Measurements from ENCODE around the gene ZNRF4.
A peak's percentile ranks its signal among the peaks of the same experiment; 100 is the strongest.

Gene ZNRF4

GRCh38 chr19:5432687-5433086, 22.5 kb upstream of the ZNRF4 start (continued):
- TF ChIP-seq ZNF555 (tag by site-specific recombination; conservative IDR thresholded peaks at IDR 0.05) (no peak), ZNF791 (tag by site-specific recombination; IDR thresholded peaks at IDR 0.05) (no peak)

DNA sequence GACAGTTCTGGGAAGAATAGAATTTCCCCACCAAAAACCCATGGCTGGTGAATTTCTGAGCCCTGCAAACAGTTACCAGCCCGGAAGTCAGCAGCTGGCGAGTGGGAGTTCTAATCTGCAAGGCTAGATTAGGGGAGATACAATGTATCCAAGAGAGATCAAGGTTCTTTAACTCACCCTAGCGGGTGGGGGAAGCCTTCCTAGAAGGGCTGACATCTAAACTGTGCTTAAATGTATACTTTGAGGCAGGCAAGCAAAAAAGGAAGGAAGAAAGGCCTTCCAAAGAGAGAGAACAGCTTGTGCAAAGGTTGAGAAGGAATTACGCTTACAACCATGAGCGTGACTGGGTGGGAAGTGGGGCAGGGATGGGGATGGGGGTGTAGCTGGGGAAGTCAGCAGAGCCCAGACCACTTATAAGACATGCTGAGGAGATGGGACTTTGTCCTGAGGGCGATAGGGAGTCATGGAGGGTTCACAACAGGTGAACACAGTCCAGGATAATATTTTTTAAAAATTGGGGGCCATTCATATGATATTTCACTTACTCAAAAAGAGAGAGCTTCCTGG, 20.8 kb upstream of the ZNRF4 start:
- no peaks in the 10 kb centered on the region for H3K9me3 ChIP-seq (ENCODE audit: control insufficient read depth, insufficient read depth, low read depth, low read length)
- CTCF ChIA-PET = interaction anchor here (0.7 kb wide), 1 partner anchor 105 kb away, joined by 3 read pairs; no protein-coding TSS in a partner anchor
- TF ChIP-seq ZFHX2 (tag by site-specific recombination; conservative IDR thresholded peaks at IDR 0.05) (peak; percentile 37; the same call in 1 of the 2 replicates), ZNF341 (tag by site-specific recombination; IDR thresholded peaks at IDR 0.05; ENCODE audit: low read depth) (peak; percentile 24; the same call in 1 of the 2 replicates), BCL6B (tag by site-specific recombination; IDR thresholded peaks at IDR 0.05) (no peak), ZNF621 (tag by site-specific recombination; IDR thresholded peaks at IDR 0.05) (no peak), ZNF16 (tag by site-specific recombination; IDR thresholded peaks at IDR 0.05; ENCODE audit: low read depth) (peak; percentile 75), ZNF488 (tag by site-specific recombination; IDR thresholded peaks at IDR 0.05) (no peak), SETDB1 (IDR thresholded peaks at IDR 0.05; ENCODE audit: insufficient read length, low read length) (peak; percentile 22)
- TF ChIP-seq, protein P1, sequence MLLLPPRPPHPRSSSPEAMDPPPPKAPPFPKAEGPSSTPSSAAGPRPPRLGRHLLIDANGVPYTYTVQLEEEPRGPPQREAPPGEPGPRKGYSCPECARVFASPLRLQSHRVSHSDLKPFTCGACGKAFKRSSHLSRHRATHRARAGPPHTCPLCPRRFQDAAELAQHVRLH (tag by site-specific recombination; IDR thresholded peaks at IDR 0.05) = no peak
- H3K27ac ChIP-seq (ENCODE audit: extremely low read depth, low read depth, low read length) = no peak overlapping the region
- no peak overlapping the region for H3K4me3 ChIP-seq (ENCODE audit: low read depth, low read length)
- no peaks in the 10 kb centered on the region for H3K36me3 ChIP-seq (ENCODE audit: control insufficient read depth in 2 of 2, insufficient read depth in 1 of 2, low read length in 2 of 2)
- H3K4me1 ChIP-seq (ENCODE audit: control insufficient read depth, insufficient read depth, low read length) = no peaks in the 10 kb centered on the region
- POLR2A ChIA-PET = interaction anchor here (0.5 kb wide), 1 partner anchor 33 kb away, joined by 4 read pairs; no protein-coding TSS in a partner anchor

GRCh38 chr19:5434970-5435641, 20.1 kb upstream of the ZNRF4 start:
- no peaks in the 10 kb centered on the region for H3K36me3 ChIP-seq (ENCODE audit: control insufficient read depth in 2 of 2, insufficient read depth in 1 of 2, low read length in 2 of 2)
- no peaks in the 10 kb centered on the region for H3K9me3 ChIP-seq (ENCODE audit: control insufficient read depth, insufficient read depth, low read depth, low read length)
- no peak overlapping the region for H3K27ac ChIP-seq (ENCODE audit: extremely low read depth, low read depth, low read length)
- ChIA-PET CTCF (interaction anchor here (0.7 kb wide), 1 partner anchor 106 kb away, joined by 3 read pairs; no protein-coding TSS in a partner anchor), POLR2A (no interaction called here)
- no peaks in the 10 kb centered on the region for H3K4me1 ChIP-seq (ENCODE audit: control insufficient read depth, insufficient read depth, low read length)
- no peak overlapping the region for H3K4me3 ChIP-seq (ENCODE audit: low read depth, low read length)
- TF ChIP-seq ZNF184 (tag by site-specific recombination; IDR thresholded peaks at IDR 0.05) (peak; percentile 42; the same call in 1 of the 2 replicates), ZNF10 (tag by site-specific recombination; IDR thresholded peaks at IDR 0.05) (no peak), ZNF510 (tag by site-specific recombination; IDR thresholded peaks at IDR 0.05; ENCODE audit: insufficient replicate concordance) (no peak), ZNF175 (tag by site-specific recombination; IDR thresholded peaks at IDR 0.05) (no peak), GLI4 (tag by site-specific recombination; IDR thresholded peaks at IDR 0.05) (no peak), ZNF645 (tag by site-specific recombination; IDR thresholded peaks at IDR 0.05) (no peak), ZNF37A (tag by site-specific recombination; IDR thresholded peaks at IDR 0.05) (no peak), ZNF501 (tag by site-specific recombination; IDR thresholded peaks at IDR 0.05) (no peak), ZNF426 (tag by site-specific recombination; IDR thresholded peaks at IDR 0.05) (no peak), CTCF (tag by site-specific recombination; IDR thresholded peaks at IDR 0.05) (no peak), ZFP3 (tag by site-specific recombination; IDR thresholded peaks at IDR 0.05; ENCODE audit: low read depth) (no peak), ZNF513 (tag by site-specific recombination; IDR thresholded peaks at IDR 0.05) (no peak), ZNF670 (tag by site-specific recombination; IDR thresholded peaks at IDR 0.05; ENCODE audit: low read depth) (no peak), ZNF138 (tag by site-specific recombination; IDR thresholded peaks at IDR 0.05; ENCODE audit: borderline replicate concordance) (no peak)

All from HEK293 (cell line).